ENCODE results near the gene NRP2. TPM values are rescaled to one million over a fixed set of nuclear protein-coding genes. Genes with fewer than 3 reads are reported as not detected.

The NRP2 gene
- total and polyA plus RNA-seq, 2 of the 13 experiments (the other 11 are each of a cell fraction or from before 2014, with no cell fraction given) = 0.65 to 1.4 TPM

- ChIA-PET POLR2A (no interaction called here), CTCF (ENCODE audit: low intra/inter-chr PET ratio, low total read pairs) (no interaction called here)
- 19% methylated on average over 3 of the region's 3 CpGs for WGBS (ENCODE audit: low lambda C conversion rate)
- Histone ChIP-seq H3K4me1 (ENCODE audit: insufficient read depth, low read length) (peaks cover 46% of the 10 kb centered on the region), H3K9ac (ENCODE audit: insufficient read depth, low read depth, low read length) (no peak overlapping the region), H4K20me1 (ENCODE audit: insufficient read depth, low read length) (no peaks in the 10 kb centered on the region), H3K4me2 (ENCODE audit: low read depth, low read length) (no peak overlapping the region), H3K4me3 (replicated peaks in 1 of 3; ENCODE audit: insufficient read depth in 1 of 3, low read depth in 2 of 3, low read length in 3 of 3) (no peak overlapping the region), H3K9me3 (ENCODE audit: low read length) (no peaks in the 10 kb centered on the region), H2AFZ (ENCODE audit: low read length) (no peak overlapping the region), H3K79me2 (ENCODE audit: insufficient read depth, low read length) (no peaks in the 10 kb centered on the region), H3K27ac (ENCODE audit: extremely low read length, insufficient read depth, low read length) (no peak overlapping the region), H3K27me3 (ENCODE audit: control insufficient read depth in 1 of 2, insufficient read depth in 2 of 2, low read length in 2 of 2) (no peaks in the 10 kb centered on the region; a peak in 1 of 5 replicates), H3K36me3 (replicated peaks in 1 of 2; ENCODE audit: control insufficient read depth in 1 of 2, insufficient read depth in 2 of 2, low read length in 2 of 2) (no peaks in the 10 kb centered on the region)
- BruUV-seq (replicated peaks) = no TSS peak
- ATAC-seq (peak; percentile 30; the same call in 2 of the 3 replicates), DNase-seq (ENCODE audit: low spot score) (no peak), FAIRE-seq (peak; percentile 57)
- intact Hi-C loops (cut with micrococcal nuclease; ENCODE audit: unreplicated experiment) (no loop called here), in situ Hi-C loops (cut with HindIII; ENCODE audit: extremely low pct_ligation_motif_present, low pct_unique_long_range_greater_than_20kb) (no loop called here)
- TF ChIP-seq, protein P1, sequence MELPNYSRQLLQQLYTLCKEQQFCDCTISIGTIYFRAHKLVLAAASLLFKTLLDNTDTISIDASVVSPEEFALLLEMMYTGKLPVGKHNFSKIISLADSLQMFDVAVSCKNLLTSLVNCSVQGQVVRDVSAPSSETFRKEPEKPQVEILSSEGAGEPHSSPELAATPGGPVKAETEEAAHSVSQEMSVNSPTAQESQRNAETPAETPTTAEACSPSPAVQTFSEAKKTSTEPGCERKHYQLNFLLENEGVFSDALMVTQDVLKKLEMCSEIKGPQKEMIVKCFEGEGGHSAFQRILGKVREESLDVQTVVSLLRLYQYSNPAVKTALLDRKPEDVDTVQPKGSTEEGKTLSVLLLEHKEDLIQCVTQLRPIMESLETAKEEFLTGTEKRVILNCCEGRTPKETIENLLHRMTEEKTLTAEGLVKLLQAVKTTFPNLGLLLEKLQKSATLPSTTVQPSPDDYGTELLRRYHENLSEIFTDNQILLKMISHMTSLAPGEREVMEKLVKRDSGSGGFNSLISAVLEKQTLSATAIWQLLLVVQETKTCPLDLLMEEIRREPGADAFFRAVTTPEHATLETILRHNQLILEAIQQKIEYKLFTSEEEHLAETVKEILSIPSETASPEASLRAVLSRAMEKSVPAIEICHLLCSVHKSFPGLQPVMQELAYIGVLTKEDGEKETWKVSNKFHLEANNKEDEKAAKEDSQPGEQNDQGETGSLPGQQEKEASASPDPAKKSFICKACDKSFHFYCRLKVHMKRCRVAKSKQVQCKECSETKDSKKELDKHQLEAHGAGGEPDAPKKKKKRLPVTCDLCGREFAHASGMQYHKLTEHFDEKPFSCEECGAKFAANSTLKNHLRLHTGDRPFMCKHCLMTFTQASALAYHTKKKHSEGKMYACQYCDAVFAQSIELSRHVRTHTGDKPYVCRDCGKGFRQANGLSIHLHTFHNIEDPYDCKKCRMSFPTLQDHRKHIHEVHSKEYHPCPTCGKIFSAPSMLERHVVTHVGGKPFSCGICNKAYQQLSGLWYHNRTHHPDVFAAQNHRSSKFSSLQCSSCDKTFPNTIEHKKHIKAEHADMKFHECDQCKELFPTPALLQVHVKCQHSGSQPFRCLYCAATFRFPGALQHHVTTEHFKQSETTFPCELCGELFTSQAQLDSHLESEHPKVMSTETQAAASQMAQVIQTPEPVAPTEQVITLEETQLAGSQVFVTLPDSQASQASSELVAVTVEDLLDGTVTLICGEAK (IDR thresholded peaks at IDR 0.05) = no peak
- TF ChIP-seq, protein P1 (CRISPR knock-in tag; IDR thresholded peaks at IDR 0.05) = no peak
- TF ChIP-seq CEBPB (IDR thresholded peaks at IDR 0.05; ENCODE audit: borderline replicate concordance, low read depth, low read length) (peak; percentile 62; the same call in 1 of the 2 replicates), HNF4A (CRISPR knock-in tag; IDR thresholded peaks at IDR 0.05) (peak; percentile 33; the same call in 1 of the 2 replicates), ZNF292 (CRISPR knock-in tag; IDR thresholded peaks at IDR 0.05; ENCODE audit: borderline replicate concordance, low read depth) (peak; percentile 36; the same call in 1 of the 2 replicates), FOXA1 (IDR thresholded peaks at IDR 0.05) (no peak), FOXA1 (CRISPR knock-in tag; IDR thresholded peaks at IDR 0.05) (0 out of 2 replicates have a peak, but pooled peaks have one; percentile 11)
Measured at GRCh38 chr2:205787761-205788160, 105.5 kb downstream of the NRP2 start.
